ENCODE results near the gene ZSCAN31.

The ZSCAN31 gene

GRCh38 chr6:28335564-28336283 lies at the start of gene ZSCAN31:
ZSCAN31 (minus strand) TSS chr6:28336148; CDS start chr6:28329683, 6,465 bp downstream.
- no peak for TF ChIP-seq CTCF (IDR thresholded peaks at IDR 0.05; ENCODE audit: low read depth, low read length, missing control alignments)
- in situ Hi-C loops (cut with HindIII; ENCODE audit: low sequenced_read_pairs): no loop called here
- H3K4me3 ChIP-seq (ENCODE audit: low read depth, low read length): peak within 1 kb of the TSS; percentile 52
- peak; percentile 98 for DNase-seq (ENCODE audit: low read depth)

GRCh38 chr6:28384143-28384533 lies 48.2 kb upstream of the ZSCAN31 start:
- DNase-seq (ENCODE audit: low read depth): no peak
- TF ChIP-seq CTCF (IDR thresholded peaks at IDR 0.05; ENCODE audit: low read depth, low read length, missing control alignments): no peak
- no peak overlapping the region for H3K4me3 ChIP-seq (ENCODE audit: low read depth, low read length)
- in situ Hi-C loops (cut with HindIII; ENCODE audit: low sequenced_read_pairs): loop anchor here (5.0 kb wide), 1 partner anchor 242 kb away; the partner anchor contains the start of gene ZKSCAN8

- in situ Hi-C loops (cut with HindIII; ENCODE audit: low sequenced_read_pairs): loop anchor here (5.0 kb wide), 1 partner anchor 241 kb away; the partner anchor contains the start of gene ZKSCAN8
- peak; percentile 59 for TF ChIP-seq CTCF (IDR thresholded peaks at IDR 0.05; ENCODE audit: low read depth, low read length, missing control alignments)
- DNase-seq (ENCODE audit: low read depth): peak; percentile 43
- H3K4me3 ChIP-seq (ENCODE audit: low read depth, low read length): peak overlapping the region; percentile 43
Observed at GRCh38 chr6:28383235-28384142, 47.5 kb upstream of the ZSCAN31 start.

- no peak for TF ChIP-seq CTCF (IDR thresholded peaks at IDR 0.05; ENCODE audit: low read depth, low read length, missing control alignments)
- no peak overlapping the region for H3K4me3 ChIP-seq (ENCODE audit: low read depth, low read length)
- no peak for DNase-seq (ENCODE audit: low read depth)
- in situ Hi-C loops (cut with HindIII; ENCODE audit: low sequenced_read_pairs): loop anchor here (5.0 kb wide), 1 partner anchor 238 kb away; the partner anchor contains the start of gene ZKSCAN8
Observed at GRCh38 chr6:28380381-28380780, 44.4 kb upstream of the ZSCAN31 start.

GRCh38 chr6:28378644-28379043 lies 42.7 kb upstream of the ZSCAN31 start:
- TF ChIP-seq CTCF (IDR thresholded peaks at IDR 0.05; ENCODE audit: low read depth, low read length, missing control alignments): no peak
- DNase-seq (ENCODE audit: low read depth): no peak
- H3K4me3 ChIP-seq (ENCODE audit: low read depth, low read length): no peak overlapping the region
- in situ Hi-C loops (cut with HindIII; ENCODE audit: low sequenced_read_pairs): no loop called here

GRCh38 chr6:28377879-28378278 lies 41.9 kb upstream of the ZSCAN31 start:
- no peak for DNase-seq (ENCODE audit: low read depth)
- H3K4me3 ChIP-seq (ENCODE audit: low read depth, low read length): no peak overlapping the region
- TF ChIP-seq CTCF (IDR thresholded peaks at IDR 0.05; ENCODE audit: low read depth, low read length, missing control alignments): no peak
- in situ Hi-C loops (cut with HindIII; ENCODE audit: low sequenced_read_pairs): no loop called here

All from astrocyte of the cerebellum (primary cell).